Cardiac septum (tissue), 1 donor: Measurements from ENCODE around the gene IQGAP2. TPM values are rescaled to one million over a fixed set of nuclear protein-coding genes. Genes with fewer than 3 reads are reported as not detected.
"Not testable (repeated sequence)": the region's sequence is repeated elsewhere in the genome, so short reads cannot be mapped to it uniquely, and the experiment has no call there.

ENCODE experiments used
- DNase-seq: peaks from one replicate; pipeline ENCODE4 v3.0.0-alpha.2; 2020; ENCODE audit warnings: low spot score
- intact Hi-C: fragments of 100-400 bp; cut with DNase I; formaldehyde crosslinking; loops from one replicate; pipeline ENCODE4 v1.14.0; 2022
- total RNA-seq: library from RNA; stranded (reverse); fragmentation: NEBNext Ultra II Directional; extraction: Animal tissue kit (Norgen Biotek cat#: 25700); gene quantifications from one replicate; pipeline ENCODE4 v1.2.1, GENCODE V29; 2021
- donor health status: DM: no; HTN: no; CAD: no.

IQGAP2 gene
- total RNA-seq, 1 donor from 2014 or later = 7.9 TPM

DNA sequence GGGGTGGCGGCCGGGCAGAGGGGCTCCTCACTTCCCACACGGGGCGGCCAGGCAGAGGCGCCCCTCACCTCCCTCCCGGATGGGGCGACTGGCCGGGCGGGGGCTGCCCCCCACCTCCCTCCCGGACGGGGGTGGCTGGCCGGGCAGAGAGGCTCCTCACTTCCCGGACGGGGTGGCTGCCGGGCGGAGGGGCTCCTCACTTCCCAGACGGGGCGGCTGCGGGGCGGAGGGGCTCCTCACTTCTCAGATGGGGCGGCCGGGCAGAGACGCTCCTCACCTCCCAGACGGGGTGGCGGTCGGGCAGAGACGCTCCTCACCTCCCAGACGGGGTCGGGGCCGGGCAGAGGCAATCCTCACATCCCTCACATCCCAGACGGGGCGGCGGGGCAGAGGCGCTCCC lies 147.8 kb downstream of the IQGAP2 start:
- intact Hi-C loops, DNase-seq: not testable (repeated sequence)

DNA sequence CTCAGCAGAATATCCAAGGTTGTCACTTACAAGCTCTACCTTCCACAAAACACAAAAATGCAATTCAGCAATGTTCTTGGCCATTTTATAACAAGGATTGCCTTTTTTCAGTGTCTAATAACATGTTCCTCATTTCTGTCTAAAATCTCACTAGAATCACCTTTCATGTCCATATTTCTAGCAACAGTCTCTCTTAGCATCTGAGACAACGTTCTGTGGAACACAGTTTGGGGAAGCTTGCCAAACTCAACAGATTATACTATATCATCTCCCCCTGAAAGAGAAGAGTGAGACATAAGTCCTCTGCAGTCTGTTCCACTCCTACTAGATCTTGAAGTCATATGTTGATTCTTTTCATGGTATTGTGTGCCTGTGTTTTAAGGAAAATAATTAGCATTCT lies 149.5 kb downstream of the IQGAP2 start:
- intact Hi-C loops = no loop called here
- no peak for DNase-seq

DNA sequence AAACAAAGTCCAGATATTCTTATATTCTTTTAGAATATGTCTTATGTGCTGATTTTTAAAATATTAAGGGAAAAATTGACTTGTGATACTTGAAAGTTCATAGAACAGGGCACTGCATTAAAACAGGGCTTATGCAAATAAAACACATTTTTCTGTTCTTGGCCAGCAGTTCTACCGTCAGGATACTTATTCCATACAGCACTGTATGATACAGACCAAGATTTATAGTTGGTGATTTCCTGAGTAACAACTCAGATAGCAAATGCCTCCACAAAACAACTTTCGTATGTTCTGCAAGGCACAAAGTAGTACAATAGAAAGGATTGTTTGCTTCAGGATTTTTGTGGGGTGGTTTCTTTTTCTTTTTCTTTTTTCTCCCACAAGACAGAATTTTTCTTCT lies 150.2 kb downstream of the IQGAP2 start:
- intact Hi-C loops = no loop called here
- no peak for DNase-seq

DNA sequence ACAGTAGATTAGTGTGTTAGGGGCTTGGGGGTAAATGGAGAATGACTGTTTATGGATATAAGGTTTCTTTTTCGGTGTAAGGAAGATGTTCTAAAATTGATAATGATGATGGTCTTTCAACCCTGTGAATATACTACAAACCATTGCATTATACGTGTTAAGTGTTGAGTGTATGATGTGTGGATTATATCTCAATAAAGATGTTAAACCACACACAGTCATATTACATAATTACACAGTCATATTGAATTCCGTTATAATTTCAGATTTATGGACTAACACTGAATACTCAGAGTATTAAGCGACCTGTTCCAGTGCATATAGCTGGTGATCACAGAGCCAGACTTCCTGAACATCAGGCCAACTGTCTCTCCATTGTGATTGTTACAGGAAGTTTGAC lies 152.0 kb downstream of the IQGAP2 start:
- intact Hi-C loops = no loop called here
- DNase-seq = no peak

DNA sequence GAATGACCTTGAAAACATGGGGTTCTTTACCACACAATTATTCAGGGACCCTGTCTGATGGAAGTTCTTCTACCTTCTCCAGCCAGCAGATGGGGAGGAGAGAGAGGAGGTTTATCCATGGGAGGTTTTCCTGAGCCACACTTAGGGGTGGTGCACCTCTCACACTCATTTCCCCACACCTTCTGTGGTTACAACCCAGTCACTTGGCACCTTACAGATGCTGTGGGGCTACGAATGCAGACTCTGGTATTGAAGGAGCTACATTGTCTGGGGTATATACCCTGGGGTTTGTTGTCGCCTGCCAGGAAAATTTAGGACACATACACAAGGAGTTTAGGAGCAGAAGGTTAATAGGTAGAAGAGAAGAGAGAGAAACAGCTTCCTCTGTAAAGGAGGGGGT lies 152.6 kb downstream of the IQGAP2 start:
- intact Hi-C loops = no loop called here
- DNase-seq = no peak

DNA sequence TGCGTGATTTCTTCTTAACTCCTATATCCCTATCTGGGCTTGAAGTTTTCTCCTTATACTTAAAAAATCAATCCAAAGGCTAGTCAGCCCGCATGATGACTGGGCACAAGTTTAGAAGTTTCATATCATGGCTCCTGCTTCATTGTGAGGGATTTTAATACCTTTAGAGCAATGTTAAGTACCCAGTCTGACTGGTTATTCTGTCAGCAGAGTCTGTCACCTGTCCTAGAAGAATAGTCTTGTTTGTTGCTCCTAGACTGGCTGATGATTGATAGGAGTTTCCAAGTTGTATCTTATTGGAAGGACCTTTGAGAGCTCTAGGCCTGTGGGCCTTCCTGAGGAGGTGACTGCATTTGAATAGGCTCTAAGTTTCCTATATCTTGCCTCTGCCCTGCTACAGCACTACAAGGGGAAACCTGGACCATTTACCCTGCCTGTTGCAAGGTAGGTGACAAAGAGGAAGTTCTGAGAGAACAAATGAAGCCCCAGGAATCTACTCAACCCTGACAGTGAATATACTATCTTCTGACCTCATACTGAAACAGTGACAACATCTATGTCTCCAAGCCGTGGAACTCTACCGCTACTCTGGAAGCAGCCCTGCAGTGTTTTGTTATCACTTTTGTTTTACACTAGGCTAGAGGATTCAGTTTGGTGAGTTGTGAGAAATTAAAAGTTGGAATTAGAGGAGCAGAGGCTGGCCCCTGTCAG lies 153.6 kb downstream of the IQGAP2 start:
- DNase-seq = no peak
- intact Hi-C loops = no loop called here

DNA sequence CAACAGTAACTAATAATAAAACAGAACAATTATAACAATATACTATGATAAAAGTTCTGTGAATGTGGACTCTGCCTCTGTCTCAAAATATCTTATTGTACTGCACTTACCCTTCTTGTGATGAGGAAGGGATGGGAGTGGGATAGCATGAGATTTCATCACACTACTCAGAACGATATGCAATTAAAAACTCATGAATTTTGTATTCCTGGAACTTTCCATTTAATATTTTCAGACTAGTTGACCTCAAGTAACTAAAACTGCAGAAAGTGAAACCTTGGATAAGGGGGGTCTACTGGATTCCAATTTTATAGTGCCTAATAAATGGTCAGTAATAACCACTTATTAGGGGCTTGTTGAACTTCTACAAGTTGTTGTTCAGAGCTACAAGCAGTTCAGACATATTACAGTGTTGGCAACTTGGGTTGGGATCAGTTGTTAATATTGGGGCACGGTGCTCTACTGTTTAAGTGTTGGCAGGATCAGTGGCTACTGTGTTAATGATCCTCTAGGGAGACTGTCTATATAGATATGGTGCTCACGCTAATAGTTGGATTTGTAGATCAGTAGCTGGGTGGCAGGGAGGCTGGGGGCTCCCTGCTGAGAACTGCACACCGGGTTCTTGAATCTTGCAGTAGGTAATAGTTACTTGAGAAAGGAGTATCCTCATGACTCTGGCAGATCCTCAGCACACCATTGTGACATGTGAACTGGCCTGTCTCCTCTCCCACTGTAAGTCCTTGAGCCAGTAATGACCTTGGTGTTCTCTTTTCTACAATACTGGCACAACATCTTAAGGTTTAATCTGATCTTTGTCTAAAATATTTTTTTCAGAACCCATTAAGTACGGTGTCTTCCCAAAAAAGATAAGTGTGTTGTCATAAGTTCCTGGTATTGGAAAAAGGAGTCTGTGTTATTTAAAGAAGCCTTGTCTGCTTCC lies 158.1 kb downstream of the IQGAP2 start:
- no peak for DNase-seq
- intact Hi-C loops = no loop called here

DNA sequence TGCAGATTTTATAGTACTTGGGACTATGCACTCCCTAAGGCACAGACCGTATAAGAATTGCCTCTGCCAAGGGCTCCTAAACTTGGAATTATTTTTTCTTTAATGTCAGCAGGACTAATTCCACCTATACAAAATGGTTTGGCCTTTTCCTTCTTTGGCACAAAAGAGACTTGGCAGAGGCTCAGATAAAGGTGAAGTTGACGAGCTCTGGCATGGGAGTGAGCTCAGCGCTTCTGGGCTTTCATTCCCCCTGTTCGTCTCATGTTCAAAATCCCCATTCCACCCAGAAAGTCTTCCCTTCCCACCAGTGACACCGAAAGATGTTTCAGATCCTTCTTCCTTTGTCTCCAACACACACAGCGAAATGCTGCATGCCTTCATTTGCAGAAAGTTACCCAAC lies 158.9 kb downstream of the IQGAP2 start:
- no peak for DNase-seq
- intact Hi-C loops = no loop called here

DNA sequence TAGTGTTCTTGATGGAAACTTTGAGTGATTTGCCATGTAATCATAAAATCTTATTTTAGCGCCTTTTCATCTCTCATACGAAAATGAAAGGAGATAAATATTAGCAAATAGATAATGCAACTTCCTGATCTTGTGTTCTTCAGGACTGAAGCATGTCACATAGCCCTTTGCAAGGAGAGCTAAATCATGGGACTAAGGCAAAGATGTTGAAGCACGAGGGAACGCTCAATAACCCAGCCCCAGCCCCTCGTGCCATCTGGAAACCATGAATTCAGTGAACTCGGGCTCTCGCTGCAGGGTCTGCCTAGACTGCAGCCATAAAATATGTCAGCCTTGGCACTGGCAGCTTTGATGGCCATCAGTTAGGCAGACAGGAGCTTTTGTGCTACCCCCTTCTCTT lies 161.9 kb downstream of the IQGAP2 start:
- DNase-seq = no peak
- intact Hi-C loops = no loop called here

DNA sequence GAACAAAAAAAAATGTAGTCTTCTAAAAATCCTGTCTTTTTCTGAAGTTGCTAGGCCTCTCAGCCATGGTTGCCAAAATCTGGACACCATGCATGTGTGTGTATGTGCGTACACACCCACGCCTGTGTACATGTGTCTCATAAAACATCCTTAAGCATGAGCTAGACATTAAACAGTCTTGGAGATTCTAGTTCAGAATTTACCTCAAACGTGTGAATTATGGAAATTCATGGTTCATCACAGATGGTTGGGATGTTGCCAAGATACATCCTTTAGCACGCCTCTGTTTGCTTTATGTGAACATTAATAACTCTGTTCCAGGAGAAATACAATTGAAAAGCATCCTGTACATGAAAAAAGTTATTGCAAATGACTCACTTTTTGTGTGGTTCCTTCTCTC lies 167.1 kb downstream of the IQGAP2 start:
- intact Hi-C loops = no loop called here
- no peak for DNase-seq

DNA sequence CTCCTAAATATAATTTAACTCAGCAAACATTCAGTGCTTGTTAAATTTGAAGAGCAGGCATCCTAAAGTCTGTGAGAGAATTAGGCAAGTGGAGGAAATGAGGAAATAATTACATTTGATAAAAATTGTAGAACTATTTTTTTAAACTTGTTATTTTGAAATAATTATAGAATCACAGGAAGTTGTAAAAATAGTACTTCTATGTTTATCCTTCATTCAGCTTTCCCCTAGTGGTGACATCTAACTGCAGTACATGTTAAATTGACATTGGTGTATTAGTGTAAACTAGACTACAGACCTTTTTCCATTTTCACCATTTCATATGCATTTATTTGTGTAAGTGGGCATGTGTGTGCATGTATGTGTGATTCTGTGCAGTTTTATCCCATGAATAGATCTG lies 168.5 kb downstream of the IQGAP2 start:
- DNase-seq = no peak

DNA sequence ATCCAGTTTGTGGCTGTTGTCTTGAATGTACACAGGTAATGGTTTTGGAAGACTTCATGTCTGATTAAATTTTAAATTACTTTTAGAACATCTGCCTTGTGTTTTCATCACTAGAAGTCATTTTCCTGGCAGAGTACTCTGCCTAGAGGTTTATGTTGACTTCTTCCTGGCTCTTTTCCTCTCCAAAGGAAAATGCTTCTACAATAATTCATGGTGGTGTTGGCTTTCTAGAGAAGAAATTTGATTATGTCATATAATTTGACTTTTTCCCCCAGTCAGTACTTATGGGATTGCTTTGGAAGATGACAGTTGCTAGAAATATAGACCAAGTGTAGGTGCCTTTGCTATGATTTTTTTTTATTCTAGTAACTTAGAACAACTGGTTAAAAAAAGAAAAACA lies 173.4 kb downstream of the IQGAP2 start:
- intact Hi-C loops = no loop called here
- no peak for DNase-seq

More for the DNA sequence above, 168.5 kb downstream of the IQGAP2 start:
- intact Hi-C loops = no loop called here

DNA sequence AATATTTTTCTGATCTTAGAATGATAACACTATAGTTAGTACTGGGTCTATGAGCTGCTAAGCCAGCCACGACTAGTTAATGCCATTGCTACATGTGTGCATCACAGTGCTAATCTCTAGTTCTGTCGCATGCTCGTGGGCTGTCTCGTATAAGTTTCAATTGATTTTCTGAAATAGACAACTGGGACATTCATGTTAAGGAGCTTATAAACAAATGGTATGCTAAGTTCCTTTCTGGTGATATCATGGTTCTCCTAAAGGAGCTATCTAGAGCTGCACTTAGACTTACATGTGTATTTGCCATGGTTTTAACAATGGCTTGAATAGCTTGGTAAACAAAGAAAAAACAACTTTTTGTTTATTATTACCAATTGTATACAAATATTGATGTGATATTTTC lies 173.9 kb downstream of the IQGAP2 start:
- no peak for DNase-seq
- intact Hi-C loops = no loop called here

DNA sequence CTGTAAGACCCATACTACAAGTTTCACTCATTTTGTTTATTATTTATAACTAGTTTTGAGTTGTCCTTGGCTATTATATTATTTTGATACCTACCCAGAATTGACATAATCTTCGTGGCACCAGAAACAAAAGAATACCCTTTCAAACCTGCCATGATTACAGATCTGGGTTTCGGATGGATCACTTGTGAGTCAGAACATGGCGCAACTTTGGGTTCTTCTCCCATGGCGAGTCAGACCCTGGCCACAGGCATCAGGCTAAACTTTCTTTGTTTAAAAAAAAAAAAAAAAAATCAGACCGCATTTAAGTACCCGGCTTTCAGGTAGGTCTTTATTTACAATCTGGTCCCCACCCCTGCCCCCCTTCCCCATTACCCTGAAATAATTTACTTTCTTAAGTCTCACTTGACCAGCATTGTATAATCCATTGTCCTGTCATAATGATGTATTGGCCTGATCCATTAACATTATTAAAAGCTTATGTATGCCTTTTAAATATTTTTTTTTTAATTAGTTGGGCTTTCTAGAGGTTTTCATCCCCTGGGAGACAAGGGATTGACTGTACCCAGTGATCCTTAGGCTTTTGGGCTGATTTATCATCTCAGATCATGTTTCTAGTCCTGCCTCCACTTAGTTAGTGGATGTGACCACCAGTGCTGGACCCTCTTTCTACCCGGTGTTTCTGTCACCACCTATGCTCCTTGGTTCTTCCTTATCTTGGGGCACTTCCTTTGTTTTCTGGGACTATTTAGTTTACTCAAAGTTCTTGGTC lies 176.3 kb downstream of the IQGAP2 start:
- DNase-seq = no peak
- intact Hi-C loops = no loop called here

DNA sequence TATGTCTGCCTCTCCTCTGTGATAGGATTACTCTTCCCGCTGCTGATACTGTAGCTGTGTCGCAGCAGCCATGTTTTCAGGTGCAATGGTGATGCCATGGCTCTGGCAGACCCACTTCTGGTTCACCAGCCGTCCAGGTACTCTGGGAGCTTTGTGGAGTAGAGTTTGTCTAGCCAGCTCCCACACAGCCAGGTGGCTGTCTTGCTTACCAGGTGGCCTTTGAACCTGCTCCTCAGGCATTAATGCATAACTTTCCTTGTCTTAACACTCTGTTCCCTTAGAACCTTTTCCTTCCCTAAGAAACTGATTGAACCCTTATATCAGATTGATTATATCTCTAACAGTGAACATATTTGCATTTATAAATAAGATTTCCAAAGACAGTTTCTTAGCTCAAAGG lies 177.9 kb downstream of the IQGAP2 start:
- no peak for DNase-seq
- intact Hi-C loops = no loop called here

DNA sequence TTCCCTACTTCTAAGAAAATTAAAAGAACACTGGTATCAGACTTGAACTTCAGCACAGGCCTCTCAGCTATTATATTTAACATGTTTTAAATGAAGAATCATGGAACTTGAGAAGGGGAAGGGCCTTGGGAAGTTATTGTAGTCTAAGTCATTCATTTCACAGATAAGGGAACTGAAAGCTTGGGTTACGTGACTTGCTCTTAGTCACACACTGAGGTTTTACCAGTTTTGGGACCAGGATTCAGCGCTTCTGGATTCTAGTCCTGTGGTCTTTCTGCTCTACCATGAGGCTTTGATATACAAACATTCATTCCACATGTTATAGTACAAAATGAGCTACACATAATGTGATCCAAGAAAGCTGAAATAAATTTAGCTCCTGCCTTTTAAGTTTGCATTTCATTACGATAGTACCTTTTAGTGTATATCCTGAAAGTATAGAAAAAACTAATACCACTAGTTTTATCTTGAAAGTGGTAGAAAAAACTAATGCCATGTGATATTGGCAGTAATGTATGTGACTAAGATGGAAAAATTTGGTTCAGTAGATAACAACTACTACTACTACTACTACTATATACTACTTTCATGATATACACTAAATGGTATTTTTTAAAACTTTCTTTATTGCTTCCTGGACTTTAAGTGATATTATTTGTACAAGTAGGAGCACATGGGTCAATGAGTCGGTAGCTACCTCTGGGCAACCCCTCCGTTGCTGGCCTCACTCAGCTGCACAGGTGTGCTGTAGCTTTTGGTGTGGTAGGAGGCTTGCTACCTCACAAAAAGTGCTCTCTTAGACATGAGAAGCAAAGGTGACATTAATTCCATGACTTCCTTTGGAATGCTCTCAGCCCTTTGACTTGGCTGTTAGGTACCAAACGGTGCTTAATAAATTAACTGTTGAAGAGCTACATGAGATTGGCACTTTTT lies 179.4 kb downstream of the IQGAP2 start:
- no peak for DNase-seq
- intact Hi-C loops = no loop called here

DNA sequence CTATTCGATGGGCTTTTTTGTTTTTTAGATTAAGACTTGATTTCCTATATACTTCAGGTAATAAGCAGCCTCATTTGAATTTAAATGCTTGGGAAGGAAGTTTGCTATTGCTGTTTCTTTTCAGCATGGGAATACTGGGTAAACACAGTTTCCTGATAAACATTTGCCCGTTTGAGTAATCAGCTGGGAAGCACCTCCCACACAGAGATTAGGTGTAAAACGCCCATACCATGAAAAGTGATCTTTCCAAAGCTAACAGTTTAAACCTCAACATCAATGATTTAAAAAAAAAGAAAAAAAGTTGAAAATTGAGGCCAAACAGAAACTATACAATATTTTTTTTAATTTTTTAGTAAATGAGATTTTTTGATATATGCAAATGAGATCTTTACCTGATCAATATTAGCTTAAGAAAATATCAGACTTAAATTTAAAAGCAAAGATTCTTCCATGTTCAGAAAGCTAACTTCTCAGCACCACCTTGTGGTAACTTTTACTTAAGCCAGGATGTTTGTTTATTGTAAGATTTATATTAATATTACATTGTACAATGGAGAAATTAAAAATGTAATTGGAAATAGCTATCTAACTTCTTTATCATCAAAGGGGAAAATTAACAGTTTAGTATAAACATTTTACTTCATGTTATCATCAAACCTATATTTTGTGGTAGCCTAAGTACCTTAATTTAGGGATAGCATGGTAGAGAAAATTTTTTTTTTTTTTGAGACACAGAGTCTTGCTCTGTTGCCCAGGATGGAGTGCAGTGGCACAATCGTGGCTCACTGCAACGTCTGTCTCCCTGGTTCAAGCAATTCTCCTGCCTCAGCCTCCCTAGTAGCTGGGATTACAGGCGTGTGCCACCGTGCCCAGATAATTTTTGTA lies 180.3 kb downstream of the IQGAP2 start:
- intact Hi-C loops = no loop called here
- no peak for DNase-seq

DNA sequence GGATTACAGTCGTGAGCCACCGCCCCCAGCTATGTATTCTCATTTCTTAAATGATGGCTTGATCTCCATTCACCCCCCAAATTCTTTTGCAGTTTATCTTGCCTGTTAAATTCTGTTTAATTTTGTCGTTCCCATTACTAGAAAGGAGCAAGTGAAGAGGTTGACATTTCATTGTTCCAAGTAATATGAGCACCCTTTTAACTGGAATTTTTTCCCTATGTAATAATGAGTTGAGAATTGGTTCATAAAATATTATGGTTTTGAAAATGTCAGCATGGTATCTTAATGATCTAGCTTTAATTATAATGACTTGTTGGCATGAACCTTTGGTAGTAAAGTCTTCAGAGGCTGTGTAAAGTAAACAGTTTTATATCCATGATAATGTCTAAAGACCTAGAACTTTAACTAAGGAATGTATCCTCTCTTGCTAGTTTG lies 182.7 kb downstream of the IQGAP2 start:
- intact Hi-C loops = no loop called here
- DNase-seq = no peak
